Suprapubic skin (tissue), 4 donors: Measurements from ENCODE around the gene MADD. TPM values are rescaled to one million over a fixed set of nuclear protein-coding genes. Genes with fewer than 3 reads are reported as not detected.

Experiments
- DNase-seq, 2 donors: peaks; one replicate each; pipeline ENCODE4 v3.0.0-alpha.2; 2019; ENCODE audit warnings: low spot score in 2 of 2
- H3K27ac ChIP-seq: fragments of 200-600 bp; sonication (generic); one replicate; pipeline ENCODE4 v1.5.1; 2019
- H3K27me3 ChIP-seq: fragments of 200-600 bp; sonication (generic); one replicate; pipeline ENCODE4 v1.5.1; 2019
- H3K36me3 ChIP-seq: fragments of 200-600 bp; sonication (generic); one replicate; pipeline ENCODE4 v1.5.1; 2019
- H3K4me1 ChIP-seq: fragments of 200-600 bp; sonication (generic); one replicate; pipeline ENCODE4 v1.5.1; 2019
- H3K4me3 ChIP-seq: fragments of 200-600 bp; sonication (generic); one replicate; pipeline ENCODE4 v1.5.1; 2019; ENCODE audit warnings: mild to moderate bottlenecking
- H3K9me3 ChIP-seq: fragments of 200-600 bp; sonication (generic); one replicate; pipeline ENCODE4 v1.5.1; 2019
- CTCF ChIP-seq, 2 donors: fragments of 200-600 bp in 1 of 2; fragments of 450-650 bp in 1 of 2; sonication (generic) in 1 of 2; IDR thresholded peaks; one replicate each; pipeline ENCODE4 v1.5.1; 2016 to 2019; ENCODE audit warnings: antibody characterized with exemption in 2 of 2, mild to moderate bottlenecking in 1 of 2, moderate library complexity in 1 of 2
- EP300 ChIP-seq: sonication (generic); formaldehyde crosslinking; IDR thresholded peaks from one replicate; pipeline ENCODE4 v1.6.1; 2017; ENCODE audit warnings: antibody characterized with exemption
- POLR2A ChIP-seq, 2 donors: fragments of 450-650 bp; IDR thresholded peaks; one replicate each; pipeline ENCODE4 v1.6.1; 2017; ENCODE audit warnings: antibody characterized with exemption in 2 of 2, mild to moderate bottlenecking in 2 of 2, moderate library complexity in 2 of 2
- POLR2AphosphoS5 ChIP-seq, 3 donors: sonication (generic); formaldehyde crosslinking; IDR thresholded peaks; one replicate each; pipeline ENCODE4 v1.6.1; 2017; ENCODE audit warnings: antibody characterized with exemption in 3 of 3
- whole genome bisulfite sequencing: methylation state at CpG from one replicate; pipeline ENCODE4 v1.1.5; 2018; 5-methylcytosine and 5-hydroxymethylcytosine counted together
- total RNA-seq, 4 donors: library from RNA; depleted of rRNA; stranded (reverse); fragments of >200 nt; gene quantifications; one replicate each; pipeline ENCODE4 v1.1.0, GENCODE V29; 2016

The MADD gene
- total RNA-seq, 4 donors from 2014 or later, result 47.1 to 91.1 (median 71.3) TPM

DNA sequence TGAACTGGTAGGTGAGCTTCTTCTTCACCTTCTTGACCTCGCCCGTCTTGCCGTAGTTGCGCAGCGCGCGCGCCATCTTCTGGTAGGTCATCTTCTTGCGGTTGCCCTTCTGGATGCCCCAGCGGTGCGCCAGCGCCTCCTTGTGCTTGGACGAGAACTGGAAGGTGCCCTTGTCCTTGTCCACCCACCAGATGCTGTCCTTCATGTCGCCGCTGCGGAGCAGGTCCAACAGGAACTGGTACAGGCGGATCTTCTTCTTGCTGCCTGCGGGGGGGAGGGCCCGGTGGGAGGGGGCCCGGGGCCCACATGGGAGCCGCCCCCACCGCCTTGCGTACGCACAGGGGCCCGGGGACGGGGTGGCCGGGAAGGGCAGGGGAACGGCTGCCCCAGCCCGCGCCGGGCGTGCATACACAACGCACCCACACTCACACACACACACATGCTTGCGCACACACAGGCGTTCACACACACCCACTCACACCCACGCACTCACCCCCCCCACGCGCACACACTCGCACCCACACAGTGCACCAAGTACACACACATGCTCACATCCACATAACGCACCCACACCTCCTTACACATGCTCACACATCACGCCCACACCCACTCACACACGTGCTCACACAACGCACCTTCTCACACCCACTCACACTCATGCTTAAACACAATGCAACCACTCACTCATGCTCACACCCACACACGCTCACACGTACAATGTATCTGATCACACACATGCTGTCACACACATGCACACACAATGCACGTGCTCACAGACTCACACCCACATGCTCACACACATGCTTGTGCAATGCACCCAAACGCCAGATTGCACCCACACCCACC, 85.6 kb downstream of the MADD start:
- Histone ChIP-seq H3K9me3 (no peaks in the 10 kb centered on the region), H3K4me1 (peaks cover 14% of the 10 kb centered on the region), H3K27ac (peak overlapping the region; percentile 64), H3K4me3 (peak overlapping the region; percentile 63), H3K36me3 (no peaks in the 10 kb centered on the region), H3K27me3 (no peaks in the 10 kb centered on the region)
- DNase-seq, result peak; percentile 94 to 97
- peak; percentile 76 to 95 for TF ChIP-seq CTCF (IDR thresholded peaks at IDR 0.05)
- no peak for TF ChIP-seq EP300
- TF ChIP-seq POLR2AphosphoS5 (IDR thresholded peaks at IDR 0.05), result peak in 2 of 3 donors; percentile 69 to 70
- TF ChIP-seq POLR2A (IDR thresholded peaks at IDR 0.05), result no peak
- 39% methylated on average over 21 of the region's 47 CpGs for WGBS

DNA sequence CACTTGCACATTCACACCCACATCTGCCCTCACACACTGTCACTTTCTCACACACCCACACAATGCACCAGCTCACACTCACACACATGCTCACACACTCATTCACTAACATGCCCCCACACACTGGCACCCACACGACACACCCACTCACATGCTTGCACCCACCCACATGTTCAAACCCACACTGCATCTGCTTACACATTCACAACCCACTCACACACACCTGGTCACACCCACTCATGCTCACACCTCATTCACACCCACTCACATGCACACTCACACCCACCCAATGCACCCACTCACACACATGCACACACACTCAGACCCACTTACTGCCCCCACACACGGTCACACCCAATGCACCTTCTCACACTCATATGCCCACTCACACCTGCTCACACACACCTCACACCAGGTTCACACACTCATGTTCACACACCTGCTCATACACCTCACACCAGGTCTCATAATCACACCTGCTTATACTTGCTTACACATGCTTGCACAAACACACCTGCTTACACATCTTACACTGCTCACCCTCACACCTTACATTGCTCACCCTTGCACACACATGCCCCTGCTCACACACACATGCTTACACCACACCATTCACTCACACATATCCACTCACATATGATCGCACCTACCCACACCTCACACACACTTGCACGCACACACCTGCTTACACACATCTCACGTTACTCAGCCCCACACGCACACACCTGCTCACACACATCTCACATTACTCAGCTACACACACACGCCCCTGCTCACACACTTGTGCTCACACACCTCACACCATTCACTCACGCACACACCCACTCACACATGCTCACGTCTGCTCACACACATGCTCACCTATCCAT, 86.4 kb downstream of the MADD start:
- no peak for TF ChIP-seq EP300
- no peak for TF ChIP-seq POLR2A (IDR thresholded peaks at IDR 0.05)
- TF ChIP-seq POLR2AphosphoS5 (IDR thresholded peaks at IDR 0.05), result no peak
- no peak for TF ChIP-seq CTCF (IDR thresholded peaks at IDR 0.05)
- H3K4me1 ChIP-seq, result peaks cover 14% of the 10 kb centered on the region

DNA sequence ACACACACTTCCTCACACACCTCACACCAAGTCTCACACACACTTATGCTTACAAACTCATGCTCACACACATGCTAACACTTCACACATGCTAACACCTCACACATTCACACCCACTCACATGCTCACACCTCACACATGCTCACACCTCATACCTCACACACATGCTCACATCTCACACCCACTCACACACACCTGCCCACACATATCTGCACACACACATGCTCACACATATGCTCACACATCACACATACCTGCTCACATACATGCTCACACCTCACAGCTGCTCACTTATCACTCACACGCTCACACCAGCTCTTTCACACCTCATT, 87.0 kb downstream of the MADD start:
- Histone ChIP-seq H3K27me3 (no peaks in the 10 kb centered on the region), H3K27ac (no peak overlapping the region), H3K36me3 (no peaks in the 10 kb centered on the region), H3K4me3 (no peak overlapping the region), H3K9me3 (no peaks in the 10 kb centered on the region), H3K4me1 (peaks cover 14% of the 10 kb centered on the region)
- no peak for TF ChIP-seq POLR2A (IDR thresholded peaks at IDR 0.05)
- DNase-seq, result no peak
- 93% methylated on average over 1 of the region's 1 CpG for WGBS

More for the DNA sequence above, 86.4 kb downstream of the MADD start:
- H3K27me3 ChIP-seq, result no peaks in the 10 kb centered on the region
- H3K27ac ChIP-seq, result no peak overlapping the region
- H3K4me3 ChIP-seq, result no peak overlapping the region
- H3K9me3 ChIP-seq, result no peaks in the 10 kb centered on the region
- no peaks in the 10 kb centered on the region for H3K36me3 ChIP-seq
- 79% methylated on average over 9 of the region's 9 CpGs for WGBS
- no peak for DNase-seq

GRCh38 chr11:47357985-47358730, 88.2 kb downstream of the MADD start:
- H3K36me3 ChIP-seq, result no peaks in the 10 kb centered on the region
- H3K4me3 ChIP-seq, result no peak overlapping the region
- no peaks in the 10 kb centered on the region for H3K27me3 ChIP-seq
- 80% methylated on average over 6 of the region's 6 CpGs for WGBS
- TF ChIP-seq EP300, result no peak
- no peak for TF ChIP-seq CTCF (IDR thresholded peaks at IDR 0.05)
- no peak for TF ChIP-seq POLR2AphosphoS5 (IDR thresholded peaks at IDR 0.05)
- TF ChIP-seq POLR2A (IDR thresholded peaks at IDR 0.05), result no peak
- H3K27ac ChIP-seq, result no peak overlapping the region
- DNase-seq, result no peak
- H3K9me3 ChIP-seq, result no peaks in the 10 kb centered on the region
- peaks cover 16% of the 10 kb centered on the region for H3K4me1 ChIP-seq

- Histone ChIP-seq H3K9me3 (no peaks in the 10 kb centered on the region), H3K36me3 (no peaks in the 10 kb centered on the region), H3K27ac (no peak overlapping the region), H3K4me3 (no peak overlapping the region), H3K27me3 (no peaks in the 10 kb centered on the region), H3K4me1 (peaks cover 16% of the 10 kb centered on the region)
- whole genome bisulfite sequencing, result 80% methylated on average over 9 of the region's 14 CpGs
- TF ChIP-seq EP300, result no peak
- DNase-seq, result no peak
Observed at GRCh38 chr11:47358731-47359051, 88.8 kb downstream of the MADD start.
